HCT116 (cell line): ENCODE data around the gene SMC6. TPM values are rescaled to one million over a fixed set of nuclear protein-coding genes. Genes with fewer than 3 reads are reported as not detected.

ENCODE experiments used
- ATAC-seq: fragments of 200-7000 bp; cut with Tn5 transposase; 2 replicates; pipeline ENCODE4 v1.9.1; 2020; ENCODE audit warnings: mild to moderate bottlenecking, moderate library complexity
- BruUV-seq: library from RNA; stranded (reverse); fragments of 400-500 nt; replicated peaks from 2 replicates; lab custom pipeline; 2021; lab: Mats Ljungman, UMichigan
- CTCF ChIA-PET: fragments of 300-600 bp; sonication (Branson Sonifier 250); formaldehyde crosslinking; loops from one replicate; lab custom pipeline; 2021; ENCODE audit warnings: antibody characterized with exemption; lab: Charles Lee
- POLR2A ChIA-PET: fragments of 300-600, 350-600 bp; sonication (Branson Sonifier 250); formaldehyde crosslinking; loops from one replicate; lab custom pipeline; 2021; ENCODE audit warnings: antibody characterized with exemption; lab: Charles Lee
- RAD21 ChIA-PET, 2 experiments: fragments of 300-600 bp; sonication (Branson Sonifier 250); formaldehyde crosslinking; loops; one replicate each; lab custom pipeline; 2023; ENCODE audit warnings: low total read pairs in 2 of 2; ENCODE audit not compliant: uncharacterized antibody in 2 of 2, unreplicated experiment in 2 of 2, low non-redundant PET in 1 of 2; lab: Charles Lee
- DNase-seq: peaks from one replicate; pipeline ENCODE4 v3.0.0-alpha.2; 2010; ENCODE audit warnings: low read depth, low spot score
- H2AFZ ChIP-seq: fragments of 200-600 bp; shearing (Covaris generic), sonication (generic); 2 replicates; pipeline ENCODE4 v1.6.1; 2017; ENCODE audit warnings: low read depth, mixed run types, mixed read lengths, antibody characterized with exemption, low read length; ENCODE audit not compliant: poor library complexity, severe bottlenecking
- H3K27ac ChIP-seq: 2 replicates; pipeline ENCODE4 v1.5.1; 2012; ENCODE audit warnings: low read depth, low read length
- H3K27me3 ChIP-seq: fragments of 200-600 bp; sonication (generic); 2 replicates; pipeline ENCODE4 v1.6.1; 2016; ENCODE audit warnings: mixed run types, low read length, mixed read lengths; ENCODE audit not compliant: insufficient read depth
- H3K36me3 ChIP-seq, 2 experiments: fragments of 200-500 bp in 1 of 2; fragments of 200-600 bp in 1 of 2; sonication (Bioruptor generic) in 1 of 2; sonication (generic) in 1 of 2; 2 replicates each; pipeline versions ENCODE4 v1.5.1 to v1.6.1; 2014 to 2016; ENCODE audit warnings: low read length in 2 of 2, inconsistent platforms in 1 of 2, mixed read lengths in 1 of 2, mixed run types in 1 of 2; ENCODE audit not compliant: insufficient read depth in 2 of 2, control insufficient read depth in 1 of 2
- H3K4me1 ChIP-seq, 2 experiments: fragments of 200-600 bp in 1 of 2; sonication (generic) in 1 of 2; 2 replicates each; pipeline versions ENCODE4 v1.5.1 to v1.6.1; 2012 to 2017; ENCODE audit warnings: low read length in 2 of 2, inconsistent platforms in 1 of 2, mild to moderate bottlenecking in 1 of 2, mixed read lengths in 1 of 2, mixed run types in 1 of 2, moderate library complexity in 1 of 2; ENCODE audit not compliant: insufficient read depth in 2 of 2, control insufficient read depth in 1 of 2
- H3K4me2 ChIP-seq: fragments of 200-600 bp; sonication (generic); 2 replicates; pipeline ENCODE4 v1.6.1; 2017; ENCODE audit warnings: mixed run types, low read length, mixed read lengths
- H3K4me3 ChIP-seq, 2 experiments: fragments of 200-600 bp in 1 of 2; sonication (generic) in 1 of 2; replicated peaks in 1 of 2; 2 replicates each; pipeline ENCODE4 v1.5.1; 2011 to 2016; ENCODE audit warnings: low read length in 2 of 2, control low read depth in 1 of 2, low read depth in 1 of 2, mild to moderate bottlenecking in 1 of 2, mixed read lengths in 1 of 2, mixed run types in 1 of 2
- H3K79me2 ChIP-seq: fragments of 200-600 bp; sonication (generic); 2 replicates; pipeline ENCODE4 v1.6.1; 2017; ENCODE audit warnings: mild to moderate bottlenecking, mixed run types, low read length, moderate library complexity, mixed read lengths; ENCODE audit not compliant: insufficient read depth
- H3K9ac ChIP-seq: fragments of 200-600 bp; sonication (generic); 2 replicates; pipeline ENCODE4 v1.6.1; 2016; ENCODE audit warnings: low read length, mixed read lengths
- H3K9me2 ChIP-seq: fragments of 200-600 bp; sonication (generic), shearing (Covaris generic); 2 replicates; pipeline ENCODE4 v1.6.1; 2017; ENCODE audit warnings: mixed run types, mild to moderate bottlenecking, moderate library complexity; ENCODE audit not compliant: insufficient read depth
- H3K9me3 ChIP-seq, 2 experiments: fragments of 200-500 bp in 1 of 2; fragments of 200-600 bp in 1 of 2; sonication (Bioruptor generic) in 1 of 2; sonication (generic) in 1 of 2; 2 replicates each; pipeline ENCODE4 v1.6.1; 2014 to 2017; ENCODE audit warnings: low read length in 2 of 2, mixed read lengths in 2 of 2, inconsistent platforms in 1 of 2, low read depth in 1 of 2, mild to moderate bottlenecking in 1 of 2, mixed run types in 1 of 2, moderate library complexity in 1 of 2; ENCODE audit not compliant: control insufficient read depth in 1 of 2, insufficient read depth in 1 of 2
- H4K20me1 ChIP-seq: fragments of 200-600 bp; sonication (generic), shearing (Covaris generic); 2 replicates; pipeline ENCODE4 v1.6.1; 2017; ENCODE audit warnings: mixed run types, mild to moderate bottlenecking, moderate library complexity; ENCODE audit not compliant: insufficient read depth
- CBX3 ChIP-seq: IDR thresholded peaks from 2 replicates; pipeline ENCODE4 v1.6.1; 2012; ENCODE audit warnings: low read depth
- JUND ChIP-seq: IDR thresholded peaks from 2 replicates; pipeline ENCODE4 v1.6.1; 2012
- POLR2AphosphoS5 ChIP-seq: IDR thresholded peaks from 2 replicates; pipeline ENCODE4 v1.6.1; 2011; ENCODE audit warnings: mild to moderate bottlenecking, low read depth, low read length, moderate library complexity
- RAD21 ChIP-seq: IDR thresholded peaks from 2 replicates; pipeline ENCODE4 v1.6.1; 2012; ENCODE audit warnings: low read depth, mild to moderate bottlenecking
- TCF7L2 ChIP-seq: IDR thresholded peaks from 2 replicates; pipeline ENCODE4 v1.7.0; 2011; ENCODE audit warnings: borderline replicate concordance, inconsistent platforms; ENCODE audit not compliant: insufficient read depth, insufficient read length; ENCODE audit errors: extremely low read depth
- ZBTB33 ChIP-seq: IDR thresholded peaks from 2 replicates; pipeline ENCODE4 v1.6.1; 2011; ENCODE audit warnings: mild to moderate bottlenecking, low read length, moderate library complexity; ENCODE audit not compliant: insufficient replicate concordance; ENCODE audit errors: extremely low read depth
- intact Hi-C: fragments of 100-400 bp; cut with micrococcal nuclease; formaldehyde crosslinking; loops from 2 replicates; pipeline ENCODE4 v1.10.0; 2022
- total RNA-seq: library from RNA; stranded (reverse); gene quantifications from one replicate; pipeline ENCODE4 v1.2.1, GENCODE V29; 2021; ENCODE audit not compliant: unreplicated experiment
- TF ChIP-seq, protein P1 (sequence below), 3 experiments: fragments of 200-600 bp in 1 of 3; sonication (generic) in 1 of 3; IDR thresholded peaks in 2 of 3; conservative IDR thresholded peaks in 1 of 3; 2 replicates each; pipeline ENCODE4 v1.5.1; 2012 to 2017; ENCODE audit warnings: low read depth in 2 of 3, low read length in 2 of 3, antibody characterized with exemption in 1 of 3, borderline replicate concordance in 1 of 3, control low read depth in 1 of 3, mild to moderate bottlenecking in 1 of 3, mixed read lengths in 1 of 3, mixed run types in 1 of 3, moderate library complexity in 1 of 3; ENCODE audit not compliant: insufficient read depth in 1 of 3

SMC6 gene
- total RNA-seq, 1 experiment from 2014 or later = 26.4 TPM

DNA sequence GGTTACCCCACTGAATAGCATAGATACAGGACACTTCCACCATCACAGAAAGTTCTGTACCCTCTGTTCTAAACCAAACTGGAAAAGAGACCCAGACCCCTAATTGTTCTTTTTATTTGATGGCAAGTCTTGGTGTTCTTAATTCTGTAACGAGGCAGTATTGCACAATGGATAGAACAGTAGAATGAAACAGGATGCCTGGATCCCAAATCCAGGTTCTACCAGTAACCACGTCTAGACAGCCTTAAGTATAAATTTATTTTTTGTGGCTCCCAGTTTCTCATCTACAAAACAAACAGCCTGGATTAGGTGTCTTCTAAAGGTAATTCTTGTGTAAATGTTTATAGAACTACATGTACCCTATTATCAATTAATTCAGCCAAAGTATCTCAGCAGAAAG, 23.7 kb downstream of the SMC6 start (continued):
- TF ChIP-seq, protein P1, sequence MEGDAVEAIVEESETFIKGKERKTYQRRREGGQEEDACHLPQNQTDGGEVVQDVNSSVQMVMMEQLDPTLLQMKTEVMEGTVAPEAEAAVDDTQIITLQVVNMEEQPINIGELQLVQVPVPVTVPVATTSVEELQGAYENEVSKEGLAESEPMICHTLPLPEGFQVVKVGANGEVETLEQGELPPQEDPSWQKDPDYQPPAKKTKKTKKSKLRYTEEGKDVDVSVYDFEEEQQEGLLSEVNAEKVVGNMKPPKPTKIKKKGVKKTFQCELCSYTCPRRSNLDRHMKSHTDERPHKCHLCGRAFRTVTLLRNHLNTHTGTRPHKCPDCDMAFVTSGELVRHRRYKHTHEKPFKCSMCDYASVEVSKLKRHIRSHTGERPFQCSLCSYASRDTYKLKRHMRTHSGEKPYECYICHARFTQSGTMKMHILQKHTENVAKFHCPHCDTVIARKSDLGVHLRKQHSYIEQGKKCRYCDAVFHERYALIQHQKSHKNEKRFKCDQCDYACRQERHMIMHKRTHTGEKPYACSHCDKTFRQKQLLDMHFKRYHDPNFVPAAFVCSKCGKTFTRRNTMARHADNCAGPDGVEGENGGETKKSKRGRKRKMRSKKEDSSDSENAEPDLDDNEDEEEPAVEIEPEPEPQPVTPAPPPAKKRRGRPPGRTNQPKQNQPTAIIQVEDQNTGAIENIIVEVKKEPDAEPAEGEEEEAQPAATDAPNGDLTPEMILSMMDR (IDR thresholded peaks at IDR 0.05 in 2 of 3, conservative IDR thresholded peaks at IDR 0.05 in 1 of 3; ENCODE audit: borderline replicate concordance in 1 of 3, insufficient read depth in 1 of 3, low read depth in 2 of 3, low read length in 2 of 3) = no peak
- no peak for TF ChIP-seq POLR2AphosphoS5
- no peak for TF ChIP-seq TCF7L2
- TF ChIP-seq CBX3 = no peak

GRCh38 chr2:17728210-17728609, 25.4 kb downstream of the SMC6 start:
- ChIA-PET RAD21 (no interaction called here), CTCF (no interaction called here), POLR2A (no interaction called here)
- H3K9ac ChIP-seq = no peak overlapping the region
- BruUV-seq = no TSS peak
- no peaks in the 10 kb centered on the region for H3K79me2 ChIP-seq
- no peaks in the 10 kb centered on the region for H3K4me1 ChIP-seq
- no peaks in the 10 kb centered on the region for H3K9me2 ChIP-seq
- H3K27ac ChIP-seq = no peak overlapping the region
- peaks cover 10 to 23% of the 10 kb centered on the region in 2 experiments for H3K36me3 ChIP-seq
- H3K9me3 ChIP-seq = no peaks in the 10 kb centered on the region
- DNase-seq = no peak
- H4K20me1 ChIP-seq = no peaks in the 10 kb centered on the region
- no peak overlapping the region for H3K4me3 ChIP-seq
- H2AFZ ChIP-seq = no peak overlapping the region
- no peak overlapping the region for H3K4me2 ChIP-seq
- no peaks in the 10 kb centered on the region for H3K27me3 ChIP-seq
- intact Hi-C loops = no loop called here
- TF ChIP-seq POLR2AphosphoS5 (no peak), JUND (no peak), ZBTB33 (no peak), RAD21 (no peak)
- TF ChIP-seq, all 23 proteins: peak for 0
- no peak for ATAC-seq
